ENCODE results near the gene UVRAG.
"Not testable (repeated sequence)": the region's sequence is repeated elsewhere in the genome, so short reads cannot be mapped to it uniquely, and the experiment has no call there.

UVRAG gene

GRCh38 chr11:76054330-76054729, 239.3 kb downstream of the UVRAG start:
- Mint-ChIP-seq H3K27ac (no peak overlapping the region), H3K4me3 (no peak overlapping the region), H3K36me3 (peaks cover 78% of the 10 kb centered on the region), H3K27me3 (no peaks in the 10 kb centered on the region), H3K9me3 (peaks cover 3% of the 10 kb centered on the region), H3K4me1 (peaks cover 41% of the 10 kb centered on the region)
- no peak for ATAC-seq

- Mint-ChIP-seq H3K4me3 (no peak overlapping the region), H3K4me1 (peaks cover 43% of the 10 kb centered on the region), H3K9me3 (peaks cover 3% of the 10 kb centered on the region), H3K36me3 (peaks cover 76% of the 10 kb centered on the region), H3K27ac (peak overlapping the region; percentile 41), H3K27me3 (no peaks in the 10 kb centered on the region)
- ATAC-seq, result no peak
Measured at GRCh38 chr11:76056876-76057275, 241.9 kb downstream of the UVRAG start.

- not testable (repeated sequence) for ATAC-seq, H3K27ac Mint-ChIP-seq, H3K4me3 Mint-ChIP-seq, H3K27me3 Mint-ChIP-seq, H3K9me3 Mint-ChIP-seq
- Mint-ChIP-seq H3K36me3 (peaks cover 52% of the 10 kb centered on the region), H3K4me1 (peaks cover 28% of the 10 kb centered on the region)
Measured at GRCh38 chr11:76060475-76061036, 245.5 kb downstream of the UVRAG start.

DNA sequence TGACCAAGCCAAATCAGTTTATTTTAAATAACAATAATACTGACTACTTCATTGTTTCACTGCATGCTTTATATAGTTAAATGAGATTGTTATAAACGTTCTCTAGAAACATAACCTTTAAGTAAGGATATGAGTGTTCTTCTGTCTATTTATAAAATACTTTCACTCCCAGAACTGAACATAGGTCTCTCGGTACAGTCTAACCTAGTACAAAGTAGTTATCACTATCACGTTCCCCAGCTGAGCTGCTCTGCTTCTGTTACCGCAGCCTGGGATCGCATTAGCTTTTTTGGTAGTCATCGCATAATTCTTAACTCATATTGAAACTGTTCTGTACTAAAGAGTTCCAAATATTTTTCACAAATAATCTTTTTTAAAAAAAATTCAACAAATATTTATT, 247.7 kb downstream of the UVRAG start:
- peaks cover 20% of the 10 kb centered on the region for H3K4me1 Mint-ChIP-seq
- no peaks in the 10 kb centered on the region for H3K9me3 Mint-ChIP-seq
- H3K27ac Mint-ChIP-seq, result peak overlapping the region; percentile 22
- no peaks in the 10 kb centered on the region for H3K27me3 Mint-ChIP-seq
- no peak for ATAC-seq
- no peak overlapping the region for H3K4me3 Mint-ChIP-seq
- peaks cover 51% of the 10 kb centered on the region for H3K36me3 Mint-ChIP-seq

DNA sequence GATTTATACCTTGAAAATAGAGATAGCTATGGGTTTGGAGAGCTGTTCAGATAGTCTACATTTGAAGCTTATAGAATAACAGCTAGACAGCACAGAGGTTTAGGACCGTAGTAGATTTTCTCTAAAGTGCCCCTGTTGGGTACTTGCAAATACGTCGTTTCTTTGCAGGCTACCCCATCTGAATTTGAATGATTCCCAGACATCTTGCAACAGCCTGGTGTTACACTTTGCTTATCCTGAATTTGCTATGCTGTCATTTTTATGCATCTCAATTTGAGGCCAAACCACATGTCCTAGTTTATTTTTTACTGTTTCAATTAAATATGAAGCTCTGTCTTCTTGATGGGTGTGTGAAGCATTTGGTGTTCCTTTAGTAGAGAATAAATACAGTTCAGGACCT, 249.2 kb downstream of the UVRAG start:
- no peaks in the 10 kb centered on the region for H3K27me3 Mint-ChIP-seq
- peaks cover 54% of the 10 kb centered on the region for H3K36me3 Mint-ChIP-seq
- peaks cover 15% of the 10 kb centered on the region for H3K4me1 Mint-ChIP-seq
- no peak overlapping the region for H3K4me3 Mint-ChIP-seq
- H3K9me3 Mint-ChIP-seq, result no peaks in the 10 kb centered on the region
- no peak overlapping the region for H3K27ac Mint-ChIP-seq
- no peak for ATAC-seq

GRCh38 chr11:76067099-76067498, 252.1 kb downstream of the UVRAG start:
- H3K36me3 Mint-ChIP-seq, result peaks cover 63% of the 10 kb centered on the region
- no peaks in the 10 kb centered on the region for H3K27me3 Mint-ChIP-seq
- peaks cover 35% of the 10 kb centered on the region for H3K4me1 Mint-ChIP-seq
- H3K9me3 Mint-ChIP-seq, result peaks cover 2% of the 10 kb centered on the region
- H3K4me3 Mint-ChIP-seq, result no peak overlapping the region
- peak overlapping the region; percentile 25 for H3K27ac Mint-ChIP-seq
- no peak for ATAC-seq

GRCh38 chr11:76069001-76069400, 254.0 kb downstream of the UVRAG start:
- no peak overlapping the region for H3K27ac Mint-ChIP-seq
- H3K9me3 Mint-ChIP-seq, result peaks cover 2% of the 10 kb centered on the region
- no peak for ATAC-seq
- H3K4me3 Mint-ChIP-seq, result no peak overlapping the region
- peaks cover 34% of the 10 kb centered on the region for H3K4me1 Mint-ChIP-seq
- no peaks in the 10 kb centered on the region for H3K27me3 Mint-ChIP-seq
- H3K36me3 Mint-ChIP-seq, result peaks cover 62% of the 10 kb centered on the region

- Mint-ChIP-seq H3K36me3 (peaks cover 70% of the 10 kb centered on the region), H3K4me3 (no peak overlapping the region), H3K4me1 (peaks cover 54% of the 10 kb centered on the region), H3K27ac (peak overlapping the region; percentile 37), H3K9me3 (peaks cover 8% of the 10 kb centered on the region), H3K27me3 (no peaks in the 10 kb centered on the region)
- no peak for ATAC-seq
Measured at GRCh38 chr11:76071090-76071489, 256.1 kb downstream of the UVRAG start.

DNA sequence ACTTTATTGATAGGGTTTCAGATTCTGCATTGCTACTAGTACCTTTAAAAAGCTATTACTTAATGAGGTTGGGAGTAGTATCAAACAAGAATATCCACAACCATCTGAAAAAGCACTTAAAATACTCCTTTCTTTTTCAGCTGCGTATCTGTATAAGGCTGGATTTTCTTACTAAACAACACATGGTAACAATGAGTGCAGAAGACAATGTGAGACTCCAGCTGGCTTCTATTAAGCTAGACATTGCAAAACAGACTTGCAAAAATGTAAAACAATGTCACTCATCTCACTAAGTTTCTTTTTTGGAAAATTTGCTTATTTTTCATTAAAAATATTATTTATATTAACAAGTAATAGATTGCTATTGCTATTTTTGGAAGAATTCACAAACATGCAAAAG, 258.7 kb downstream of the UVRAG start:
- H3K27ac Mint-ChIP-seq, result no peak overlapping the region

DNA sequence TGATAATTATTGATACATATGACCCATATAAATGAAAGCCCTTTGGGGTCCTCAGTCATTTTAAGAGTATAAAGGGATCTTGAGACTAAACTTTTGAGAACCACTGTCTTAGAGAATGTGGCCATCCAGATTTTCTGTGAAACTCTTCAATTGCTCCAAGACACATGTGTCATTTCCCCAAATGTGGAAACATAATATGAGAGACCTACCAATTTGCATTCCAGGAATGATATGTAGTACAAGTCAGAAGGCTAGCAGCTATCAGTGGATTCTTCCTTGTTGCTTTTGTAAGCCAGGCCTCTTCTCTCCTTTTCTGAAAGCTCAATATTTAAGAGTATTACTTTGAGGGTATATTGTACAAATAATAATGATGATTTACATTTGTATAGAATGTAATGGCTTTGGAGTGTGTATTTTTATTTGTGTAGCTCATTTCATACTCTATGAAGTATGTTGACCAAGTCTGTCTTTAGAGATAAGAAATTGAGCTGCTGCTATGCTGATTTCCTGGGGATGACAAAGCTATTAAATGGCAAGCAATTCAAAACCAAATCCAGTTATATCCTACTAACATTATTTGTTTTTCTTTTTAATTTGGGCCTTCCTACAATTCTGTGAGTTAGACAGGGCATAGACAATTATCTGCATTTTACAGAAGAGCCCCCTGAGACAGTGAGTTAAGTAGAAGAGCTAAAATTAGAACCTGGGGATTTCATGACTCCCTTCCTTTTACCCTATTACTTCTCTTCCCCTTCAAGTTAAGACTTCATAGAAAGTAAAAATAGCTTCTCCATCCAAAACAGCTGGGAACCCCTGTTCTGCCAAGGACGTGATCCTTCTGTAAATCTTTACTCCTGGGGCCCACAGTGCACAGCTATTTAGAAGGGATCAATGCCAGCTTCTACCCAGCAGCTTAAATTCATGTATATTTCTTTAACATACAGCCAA, 259.4 kb downstream of the UVRAG start:
- Mint-ChIP-seq H3K9me3 (peaks cover 9% of the 10 kb centered on the region), H3K36me3 (peaks cover 49% of the 10 kb centered on the region), H3K4me3 (peak overlapping the region; percentile 34), H3K27me3 (no peaks in the 10 kb centered on the region), H3K4me1 (peaks cover 52% of the 10 kb centered on the region), H3K27ac (peak overlapping the region; percentile 70)
- ATAC-seq, result no peak

More for the DNA sequence above, 258.7 kb downstream of the UVRAG start:
- Mint-ChIP-seq H3K9me3 (peaks cover 9% of the 10 kb centered on the region), H3K36me3 (peaks cover 56% of the 10 kb centered on the region), H3K27me3 (no peaks in the 10 kb centered on the region), H3K4me3 (no peak overlapping the region), H3K4me1 (peaks cover 52% of the 10 kb centered on the region)
- no peak for ATAC-seq

DNA sequence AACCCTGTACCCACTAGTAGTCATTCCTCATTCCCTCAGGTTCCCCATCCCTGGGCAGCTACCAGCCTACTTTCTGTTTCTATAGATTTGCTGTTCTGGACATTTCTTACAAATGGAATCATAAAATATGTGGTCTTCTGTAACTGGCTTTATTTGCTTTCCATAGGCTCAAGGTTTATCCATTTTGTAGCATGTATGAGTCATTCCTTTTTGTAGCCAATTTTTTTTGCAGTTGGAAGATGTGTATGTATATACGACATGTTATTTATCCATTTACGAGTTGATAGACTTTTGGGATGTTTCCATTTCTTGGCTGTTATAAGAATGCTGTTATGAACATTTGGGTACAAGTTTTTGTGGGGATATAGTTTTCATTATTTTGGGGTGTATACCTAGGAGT, 260.7 kb downstream of the UVRAG start:
- Mint-ChIP-seq H3K4me3 (no peak overlapping the region), H3K36me3 (peaks cover 44% of the 10 kb centered on the region), H3K9me3 (peaks cover 9% of the 10 kb centered on the region), H3K4me1 (peaks cover 42% of the 10 kb centered on the region), H3K27me3 (no peaks in the 10 kb centered on the region), H3K27ac (peak overlapping the region; percentile 70)
- ATAC-seq, result no peak

GRCh38 chr11:76076253-76076652, 261.2 kb downstream of the UVRAG start:
- Mint-ChIP-seq H3K27ac (peak overlapping the region; percentile 70), H3K36me3 (peaks cover 43% of the 10 kb centered on the region), H3K4me1 (peaks cover 37% of the 10 kb centered on the region)
- not testable (repeated sequence) for H3K27me3 Mint-ChIP-seq, H3K4me3 Mint-ChIP-seq, ATAC-seq, H3K9me3 Mint-ChIP-seq

DNA sequence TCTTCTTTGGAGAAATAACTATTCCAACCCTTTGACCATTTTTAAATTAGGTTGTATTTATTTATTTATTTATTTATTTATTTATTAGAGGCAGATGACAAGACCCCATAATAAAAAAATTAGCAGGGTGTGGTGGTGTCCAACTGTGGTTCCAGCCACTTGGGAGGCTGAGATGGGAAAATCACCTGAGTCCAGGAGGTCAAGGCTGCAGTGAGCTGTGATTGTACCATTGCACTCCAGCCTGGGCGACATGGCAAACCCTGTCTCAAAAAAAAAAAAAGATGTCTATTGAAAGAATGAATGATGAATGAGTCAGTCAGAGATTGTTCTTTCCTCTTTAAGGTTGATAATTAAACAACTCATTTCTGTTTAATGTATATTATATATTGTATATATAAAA, 261.7 kb downstream of the UVRAG start:
- no peak overlapping the region for H3K4me3 Mint-ChIP-seq
- peaks cover 32% of the 10 kb centered on the region for H3K4me1 Mint-ChIP-seq
- no peak for ATAC-seq
- peaks cover 40% of the 10 kb centered on the region for H3K36me3 Mint-ChIP-seq
- H3K27me3 Mint-ChIP-seq, result no peaks in the 10 kb centered on the region
- H3K27ac Mint-ChIP-seq, result no peak overlapping the region
- peaks cover 7% of the 10 kb centered on the region for H3K9me3 Mint-ChIP-seq

GRCh38 chr11:76077575-76078150, 262.7 kb downstream of the UVRAG start:
- no peak for ATAC-seq
- H3K9me3 Mint-ChIP-seq, result peaks cover 7% of the 10 kb centered on the region
- H3K27me3 Mint-ChIP-seq, result no peaks in the 10 kb centered on the region
- H3K27ac Mint-ChIP-seq, result no peak overlapping the region
- H3K4me3 Mint-ChIP-seq, result no peak overlapping the region
- peaks cover 37% of the 10 kb centered on the region for H3K36me3 Mint-ChIP-seq
- H3K4me1 Mint-ChIP-seq, result peaks cover 25% of the 10 kb centered on the region

DNA sequence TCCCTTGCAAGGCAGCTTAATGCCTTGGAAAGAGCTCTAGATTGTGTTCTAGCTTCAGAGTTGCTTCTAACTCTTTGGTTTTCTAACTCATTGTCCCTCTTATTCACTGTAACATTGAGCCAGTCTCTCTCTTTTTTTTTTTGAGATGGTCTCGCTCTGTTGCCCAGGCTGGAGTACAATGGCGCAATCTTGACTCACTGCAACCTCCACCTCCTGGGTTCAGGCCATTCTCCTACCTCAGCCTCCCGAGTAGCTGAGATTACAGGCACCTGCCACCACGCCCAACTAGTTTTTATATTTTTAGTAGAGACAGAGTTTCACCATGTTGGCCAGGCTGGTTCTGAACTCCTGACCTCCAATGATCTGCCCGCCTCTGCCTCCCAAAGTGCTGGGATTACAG, 266.1 kb downstream of the UVRAG start:
- not testable (repeated sequence) for H3K4me3 Mint-ChIP-seq, H3K27me3 Mint-ChIP-seq, H3K9me3 Mint-ChIP-seq, ATAC-seq, H3K27ac Mint-ChIP-seq, H3K4me1 Mint-ChIP-seq
- peaks cover 28% of the 10 kb centered on the region for H3K36me3 Mint-ChIP-seq
